NCI-H526 (cell line): ENCODE results near the gene NUP107.

Experiments
- DNase-seq, 2 experiments: peaks; one replicate each; lab custom pipeline; 2025; lab: John Stamatoyannopoulos, UW

The NUP107 gene

DNA sequence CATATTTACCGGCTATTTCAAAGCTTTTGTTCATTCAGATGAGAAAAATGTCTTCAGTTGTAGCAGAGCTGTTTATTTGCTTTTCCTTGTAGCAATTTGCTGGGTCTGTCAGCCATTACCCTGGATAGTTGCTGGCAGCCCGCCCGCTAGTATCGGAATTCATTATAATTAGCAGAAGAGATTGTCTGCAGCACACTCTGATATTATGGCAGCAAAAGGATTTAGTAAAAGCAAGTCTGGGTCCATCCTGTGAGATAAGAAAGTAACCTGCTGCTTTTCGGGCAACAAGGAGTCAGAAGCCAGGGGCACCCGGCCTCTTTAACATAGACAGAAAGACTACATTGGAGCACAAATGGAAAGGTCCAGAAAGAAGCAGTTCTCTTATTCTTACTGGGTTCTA lies 53.1 kb downstream of the NUP107 start:
- no peak for DNase-seq

GRCh38 chr12:68743356-68743755 lies 56.6 kb downstream of the NUP107 start:
- DNase-seq = no peak

DNA sequence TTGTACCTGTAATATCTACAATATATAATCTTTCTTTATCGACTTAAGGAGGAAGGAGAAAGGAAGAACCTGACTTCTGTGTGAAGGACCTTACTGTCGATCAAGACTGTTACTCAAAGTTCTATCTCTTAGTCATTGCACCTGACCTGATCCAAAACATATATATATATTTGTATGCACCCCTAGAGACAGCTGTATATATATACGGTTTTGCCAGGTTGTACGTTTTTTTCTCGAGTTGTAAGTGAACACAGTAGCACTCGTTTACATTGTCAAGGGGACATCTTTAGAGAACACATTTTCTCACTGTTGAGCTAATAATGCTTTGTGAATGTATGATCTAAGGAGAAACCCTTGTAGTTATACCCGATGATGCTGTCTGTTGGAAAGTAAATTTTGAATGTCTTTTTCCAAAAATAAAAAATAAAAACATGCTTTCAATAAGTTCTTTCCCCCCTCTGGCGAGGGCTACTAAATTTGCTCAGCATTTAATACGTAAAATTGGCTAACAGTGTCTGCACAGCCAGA lies 58.7 kb downstream of the NUP107 start:
- DNase-seq = no peak

DNA sequence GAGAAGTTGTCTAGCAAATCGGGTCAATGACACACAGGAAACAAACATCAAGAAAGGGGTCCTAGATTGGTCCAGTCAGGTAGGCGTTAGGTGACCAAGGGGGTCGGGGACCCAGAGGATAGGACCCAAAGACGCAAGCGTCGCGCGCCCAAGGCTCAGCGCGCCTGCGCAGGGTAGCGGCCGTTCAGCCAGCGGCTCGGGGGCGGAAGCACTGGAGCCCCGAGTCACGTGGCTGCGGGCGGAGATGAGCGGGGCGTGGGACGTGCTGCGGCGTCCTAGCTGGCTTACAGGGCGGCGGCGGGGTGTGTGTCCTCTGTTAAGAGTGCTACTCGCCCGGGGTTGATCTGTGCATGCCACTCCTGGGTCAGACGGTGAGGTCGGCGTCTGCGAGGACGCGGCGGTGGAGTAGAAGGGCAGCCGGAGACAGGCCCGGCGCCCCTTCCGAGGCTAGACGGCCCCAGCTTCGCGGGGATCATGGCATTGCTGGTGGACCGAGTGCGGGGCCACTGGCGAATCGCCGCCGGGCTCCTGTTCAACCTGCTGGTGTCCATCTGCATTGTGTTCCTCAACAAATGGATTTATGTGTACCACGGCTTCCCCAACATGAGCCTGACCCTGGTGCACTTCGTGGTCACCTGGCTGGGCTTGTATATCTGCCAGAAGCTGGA lies 59.3 kb downstream of the NUP107 start, which contains the start of gene SLC35E3:
Gene SLC35E3, plus strand, starts transcription at position 273 of the 668 bp plus-strand sequence. Its CDS starts 202 bp downstream, at position 475.
- peak; percentile 87 to 97 for DNase-seq

DNA sequence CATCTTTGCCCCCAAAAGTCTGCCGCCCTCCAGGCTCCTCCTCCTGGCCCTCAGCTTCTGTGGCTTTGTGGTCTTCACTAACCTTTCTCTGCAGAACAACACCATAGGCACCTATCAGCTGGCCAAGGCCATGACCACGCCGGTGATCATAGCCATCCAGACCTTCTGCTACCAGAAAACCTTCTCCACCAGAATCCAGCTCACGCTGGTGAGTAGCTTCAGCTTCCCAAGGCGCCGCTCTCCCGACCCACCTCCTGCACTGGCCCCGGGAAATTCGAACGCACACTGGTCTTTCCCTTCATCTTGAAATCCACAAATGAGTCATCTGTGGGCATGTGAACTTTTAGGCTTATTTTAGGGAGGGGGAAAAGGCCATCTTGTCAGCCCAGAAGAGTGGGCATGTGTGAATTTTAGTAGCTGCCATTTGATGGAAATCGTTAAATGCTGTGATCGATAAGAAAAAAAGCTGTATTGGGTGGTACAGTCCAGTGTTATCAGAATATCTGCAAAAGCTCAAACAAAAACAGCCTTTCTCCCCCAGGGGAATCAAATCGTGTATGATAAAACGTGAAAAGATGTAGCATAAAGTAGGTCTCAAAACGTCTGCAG lies 59.9 kb downstream of the NUP107 start:
- DNase-seq = peak; percentile 42 to 63

DNA sequence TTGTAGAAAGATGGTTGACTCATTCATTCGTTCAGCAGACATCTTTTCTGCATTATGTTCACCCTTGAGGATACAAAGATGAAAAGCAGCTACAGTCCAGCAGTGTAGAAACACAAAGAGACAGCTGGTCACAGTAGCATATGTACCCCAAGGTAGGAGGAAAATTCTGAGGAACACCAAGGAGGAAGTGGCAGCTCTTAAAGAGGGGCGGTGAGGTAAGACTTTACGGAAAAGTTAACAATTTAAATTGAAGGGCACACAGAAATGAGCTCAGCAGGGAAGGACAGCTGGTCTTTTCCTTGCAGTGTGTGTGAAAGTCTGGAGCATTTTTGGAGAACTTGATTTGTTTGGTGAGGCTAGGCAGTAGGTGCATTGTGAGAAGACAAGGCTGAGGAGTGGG lies 62.7 kb downstream of the NUP107 start:
- DNase-seq = no peak

GRCh38 chr12:68749861-68750260 lies 63.1 kb downstream of the NUP107 start:
- no peak for DNase-seq

DNA sequence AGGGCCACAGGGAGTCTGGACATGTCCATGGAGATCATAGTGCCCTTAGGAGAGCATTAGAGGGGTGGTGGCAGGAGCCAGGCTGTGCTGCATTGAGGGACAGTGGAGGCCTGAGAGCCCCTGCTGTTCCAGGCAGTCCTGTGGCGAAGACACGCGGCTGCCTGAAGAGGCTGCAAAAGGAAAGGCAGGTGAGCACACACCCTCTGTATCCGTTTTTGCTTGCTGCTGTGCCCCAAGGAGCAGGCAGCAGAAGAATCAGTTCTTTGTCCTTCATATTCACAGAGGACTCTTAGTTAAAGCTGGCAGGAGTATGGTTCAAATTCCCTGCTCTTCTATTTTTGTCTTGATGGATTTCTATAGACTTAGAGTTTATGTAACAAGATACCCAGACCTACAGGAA lies 63.7 kb downstream of the NUP107 start:
- DNase-seq = peak in 1 of 2 experiments; percentile 6

DNA sequence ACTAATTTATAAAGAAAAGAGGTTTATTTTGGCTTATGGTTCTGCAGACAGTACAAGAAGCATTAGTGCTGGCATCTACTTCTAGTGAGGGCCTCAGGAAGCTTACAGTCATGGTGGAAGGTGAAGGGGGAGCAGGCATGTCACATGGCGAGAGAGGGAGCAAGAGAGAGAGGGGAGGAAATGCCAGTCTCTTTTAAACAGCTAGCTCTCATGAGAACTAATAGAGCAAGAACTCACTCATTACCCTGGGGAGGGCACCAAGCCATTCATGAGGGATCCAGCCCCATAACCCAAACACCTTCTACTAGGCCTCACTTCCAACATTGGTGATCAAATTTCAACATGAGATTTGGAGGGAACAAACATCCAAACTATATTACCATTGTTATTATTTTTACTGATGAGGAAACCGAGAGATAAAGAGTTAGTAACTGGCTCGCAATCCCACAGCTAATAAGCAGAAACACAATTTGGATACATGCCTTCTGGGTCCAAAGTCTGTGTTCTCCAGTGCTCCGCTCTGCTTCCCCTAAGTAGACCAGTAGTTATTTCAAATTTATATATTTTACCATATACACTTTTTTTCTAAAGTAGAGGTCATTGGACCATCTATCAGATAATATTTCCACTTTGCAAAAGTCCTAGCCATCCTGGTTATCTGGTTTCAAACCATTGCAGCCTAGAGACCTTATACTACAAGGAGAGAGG lies 68.9 kb downstream of the NUP107 start:
- no peak for DNase-seq

DNA sequence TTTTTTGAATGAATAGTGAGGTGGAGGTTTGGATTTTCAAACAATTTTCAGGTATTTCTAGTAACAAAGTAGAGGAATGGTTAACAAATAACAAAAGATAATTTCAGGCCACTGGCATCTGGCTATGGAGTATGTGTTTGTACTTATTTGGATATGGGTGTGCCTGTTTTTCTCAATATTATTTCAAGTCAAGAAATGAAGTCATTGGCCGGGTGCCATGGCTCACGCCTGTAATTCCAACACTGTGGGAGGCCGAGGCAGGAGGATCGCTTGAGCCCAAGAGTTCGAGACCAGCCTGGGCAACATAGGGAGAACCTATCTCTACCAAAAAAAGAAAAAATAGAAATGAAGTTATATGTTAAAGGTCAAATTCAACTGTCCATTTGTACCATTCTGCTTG lies 73.1 kb downstream of the NUP107 start:
- DNase-seq = no peak

DNA sequence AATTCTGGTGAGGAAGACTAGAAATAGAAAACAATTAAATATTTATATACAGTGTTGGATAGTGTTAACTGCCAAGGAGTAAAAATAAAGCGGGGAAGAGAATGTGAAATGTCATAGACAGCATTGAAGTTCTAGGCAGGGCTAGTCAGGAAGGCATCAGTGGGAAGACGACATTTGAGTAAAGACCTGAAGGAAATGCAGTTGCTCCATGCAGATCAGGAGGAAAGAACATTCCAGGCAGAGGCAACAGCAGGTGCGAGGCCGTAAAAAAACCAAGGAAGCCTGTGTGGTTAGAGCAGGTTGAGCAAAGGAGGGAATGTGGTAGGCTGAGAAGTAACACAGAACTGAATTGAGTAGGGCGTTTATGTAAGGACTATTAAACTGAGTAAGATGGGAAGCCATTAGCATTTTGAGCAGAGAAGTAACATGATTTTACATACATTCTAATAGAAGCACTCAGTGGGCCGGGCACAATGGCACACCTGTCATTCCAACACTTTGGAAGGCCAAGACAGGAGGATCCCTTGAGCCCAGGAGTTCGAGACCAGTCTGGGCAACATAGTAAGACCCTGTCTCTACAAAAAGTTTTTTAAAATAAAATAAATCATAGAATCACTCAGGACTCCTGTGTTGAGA lies 74.1 kb downstream of the NUP107 start:
- DNase-seq = no peak

DNA sequence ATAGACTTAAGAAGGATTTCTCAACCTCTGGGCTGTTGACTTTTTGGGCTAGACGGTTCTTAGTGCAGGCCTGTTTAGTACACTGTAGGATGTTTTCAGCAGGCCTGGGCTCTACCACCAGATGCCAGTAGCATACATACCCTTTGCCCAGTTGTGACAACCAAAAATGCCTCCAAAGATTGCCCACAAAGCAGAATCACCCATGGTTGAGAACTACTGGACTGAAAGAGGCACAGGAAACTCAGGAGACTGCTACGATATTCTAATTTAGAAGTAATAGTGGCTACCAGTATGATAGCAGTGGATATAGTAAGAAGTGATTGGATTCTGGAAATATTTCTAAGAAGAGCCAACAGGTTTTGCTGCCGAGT lies 74.6 kb downstream of the NUP107 start:
- DNase-seq = no peak

DNA sequence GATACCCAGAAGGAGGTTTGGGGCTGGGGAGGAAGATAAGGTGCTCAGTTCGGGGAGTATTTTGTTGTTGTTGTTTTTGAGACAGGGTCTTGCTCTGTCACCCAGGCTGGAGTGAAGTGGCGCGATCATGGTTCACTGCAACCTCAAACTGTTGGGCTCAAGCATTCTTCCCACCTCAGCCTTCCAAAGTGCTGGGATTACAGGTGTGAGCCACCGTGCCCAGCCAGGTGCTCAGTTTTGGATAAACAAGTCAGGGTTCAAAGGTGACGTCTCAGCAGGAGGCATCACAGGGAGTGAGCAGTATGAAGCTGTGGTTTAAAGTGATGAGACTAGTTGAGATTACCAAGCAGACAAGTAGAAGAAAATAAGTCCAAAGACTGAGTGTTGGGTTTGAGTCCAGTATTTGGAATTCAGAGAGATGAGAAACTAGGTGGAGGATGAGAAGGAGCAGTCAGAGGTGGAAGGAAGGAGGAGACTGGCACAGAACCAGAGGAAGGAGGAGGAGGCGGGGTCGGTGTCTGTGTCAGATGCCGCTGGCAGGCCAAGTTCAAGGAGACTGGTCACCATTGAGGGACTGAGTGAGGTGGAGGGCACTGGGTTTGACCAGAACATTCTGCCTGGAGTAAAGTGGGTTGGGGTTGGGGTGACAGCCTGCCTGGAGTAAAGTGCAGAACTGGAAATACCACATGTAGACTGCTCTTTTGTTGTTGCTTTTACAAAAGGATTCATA lies 75.3 kb downstream of the NUP107 start:
- DNase-seq = no peak

- DNase-seq = no peak
Observed at GRCh38 chr12:68762691-68763090, 75.9 kb downstream of the NUP107 start.

GRCh38 chr12:68765696-68766095 lies 78.9 kb downstream of the NUP107 start:
- no peak for DNase-seq

GRCh38 chr12:68766646-68767045 lies 79.9 kb downstream of the NUP107 start:
- no peak for DNase-seq

DNA sequence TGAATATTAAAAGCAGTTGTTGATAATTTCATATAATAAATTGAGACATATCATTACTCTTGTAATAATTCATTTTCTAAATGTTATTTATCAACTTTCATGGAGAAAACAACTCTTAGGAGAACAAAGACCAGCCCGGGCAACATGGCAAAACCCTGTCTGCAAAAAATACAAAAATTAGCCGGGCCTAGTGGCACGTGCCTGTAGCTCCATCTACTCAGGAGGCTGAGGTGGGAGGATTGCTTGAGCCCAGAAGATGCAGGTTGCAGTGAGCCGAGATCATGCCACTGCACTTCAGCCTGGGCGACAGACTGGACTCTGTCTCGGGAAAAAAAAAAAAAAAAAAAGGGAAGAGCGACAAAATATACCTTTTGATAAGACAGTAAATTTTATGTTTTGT lies 80.4 kb downstream of the NUP107 start:
- DNase-seq = no peak

- DNase-seq = no peak
Observed at GRCh38 chr12:68768431-68768939, 81.7 kb downstream of the NUP107 start.

- DNase-seq = no peak
Observed at GRCh38 chr12:68769941-68770340, 83.2 kb downstream of the NUP107 start.

DNA sequence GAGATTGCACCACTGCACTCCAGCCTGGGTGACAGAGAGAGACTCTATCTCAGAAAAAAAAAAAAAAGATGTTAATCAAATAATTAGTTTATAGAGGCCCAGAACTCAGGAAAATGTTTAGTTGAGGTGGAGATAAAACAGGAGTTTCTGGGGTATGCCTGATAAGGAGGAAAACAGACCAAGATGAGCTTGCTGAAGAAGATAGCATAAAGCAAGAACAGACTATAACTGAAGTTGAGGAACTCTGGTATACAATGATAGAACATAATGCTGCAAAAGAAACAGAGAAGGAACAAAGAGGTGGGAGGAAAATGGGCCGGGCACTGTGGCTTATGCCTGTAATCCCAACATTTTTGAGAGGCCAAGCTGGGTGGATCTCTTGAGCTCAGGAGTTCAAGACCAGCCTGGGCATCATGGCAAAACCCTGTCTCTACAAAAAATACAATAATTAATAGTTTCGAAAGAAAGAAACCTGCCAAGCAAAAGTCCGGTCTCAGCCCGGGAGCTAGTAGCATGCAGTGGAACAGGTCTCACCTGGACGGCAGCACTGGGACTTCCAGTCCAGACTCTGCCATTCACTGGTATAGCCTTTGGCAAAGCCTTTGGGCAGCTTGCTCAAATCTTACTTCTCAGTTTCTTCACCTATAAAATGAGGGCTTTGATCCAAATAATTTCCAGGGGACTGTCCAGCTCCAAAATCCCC lies 84.6 kb downstream of the NUP107 start:
- no peak for DNase-seq

GRCh38 chr12:68772714-68773113 lies 85.9 kb downstream of the NUP107 start:
- no peak for DNase-seq
